HPDE6-E6E7 (cell line): ENCODE results near the gene INPP5A.
A peak's percentile ranks its signal among the peaks of the same experiment; 100 is the strongest.

Experiments
- DNase-seq: peaks from one replicate; pipeline ENCODE4 v3.0.0; 2011; ENCODE audit warnings: missing footprints; ENCODE audit errors: extremely low spot score

Gene INPP5A

GRCh38 chr10:132580617-132581016 is 43.0 kb downstream of the INPP5A start:
- no peak for DNase-seq

- no peak for DNase-seq
Observed at GRCh38 chr10:132582137-132582536, 44.5 kb downstream of the INPP5A start.

GRCh38 chr10:132582771-132583170 is 45.2 kb downstream of the INPP5A start:
- no peak for DNase-seq

GRCh38 chr10:132583456-132583855 is 45.9 kb downstream of the INPP5A start:
- no peak for DNase-seq

- DNase-seq: no peak
Observed at GRCh38 chr10:132584081-132584480, 46.5 kb downstream of the INPP5A start.

GRCh38 chr10:132585732-132586722 is 48.4 kb downstream of the INPP5A start:
- DNase-seq: no peak

- no peak for DNase-seq
Observed at GRCh38 chr10:132586739-132587138, 49.2 kb downstream of the INPP5A start.

- no peak for DNase-seq
Observed at GRCh38 chr10:132587175-132587574, 49.6 kb downstream of the INPP5A start.

- DNase-seq: no peak
Observed at GRCh38 chr10:132588301-132589013, 50.9 kb downstream of the INPP5A start.

GRCh38 chr10:132589015-132589414 is 51.4 kb downstream of the INPP5A start:
- no peak for DNase-seq

- no peak for DNase-seq
Observed at GRCh38 chr10:132589681-132590080, 52.1 kb downstream of the INPP5A start.

GRCh38 chr10:132590094-132590751 is 52.6 kb downstream of the INPP5A start:
- DNase-seq: no peak

- DNase-seq: no peak
Observed at GRCh38 chr10:132590752-132591121, 53.1 kb downstream of the INPP5A start.

- DNase-seq: peak; percentile 47
Observed at GRCh38 chr10:132591166-132591971, 53.8 kb downstream of the INPP5A start.

GRCh38 chr10:132592790-132593383 is 55.3 kb downstream of the INPP5A start:
- DNase-seq: no peak

- no peak for DNase-seq
Observed at GRCh38 chr10:132593389-132593788, 55.8 kb downstream of the INPP5A start.

GRCh38 chr10:132593900-132594876 is 56.6 kb downstream of the INPP5A start:
- DNase-seq: no peak

- no peak for DNase-seq
Observed at GRCh38 chr10:132595021-132595420, 57.4 kb downstream of the INPP5A start.

GRCh38 chr10:132595854-132596253 is 58.3 kb downstream of the INPP5A start:
- DNase-seq: no peak

- no peak for DNase-seq
Observed at GRCh38 chr10:132596742-132597279, 59.2 kb downstream of the INPP5A start.
